ENCODE results near the gene ZNF787. TPM values are rescaled to one million over a fixed set of nuclear protein-coding genes. Genes with fewer than 3 reads are reported as not detected.
A peak's percentile ranks its signal among the peaks of the same experiment; 100 is the strongest.

Gene ZNF787
- total and polyA plus RNA-seq, 10 of the 15 experiments (the other 5 are each of a cell fraction or from before 2014, with no cell fraction given) = 0.23 to 39.9 (median 4.1) TPM

DNA sequence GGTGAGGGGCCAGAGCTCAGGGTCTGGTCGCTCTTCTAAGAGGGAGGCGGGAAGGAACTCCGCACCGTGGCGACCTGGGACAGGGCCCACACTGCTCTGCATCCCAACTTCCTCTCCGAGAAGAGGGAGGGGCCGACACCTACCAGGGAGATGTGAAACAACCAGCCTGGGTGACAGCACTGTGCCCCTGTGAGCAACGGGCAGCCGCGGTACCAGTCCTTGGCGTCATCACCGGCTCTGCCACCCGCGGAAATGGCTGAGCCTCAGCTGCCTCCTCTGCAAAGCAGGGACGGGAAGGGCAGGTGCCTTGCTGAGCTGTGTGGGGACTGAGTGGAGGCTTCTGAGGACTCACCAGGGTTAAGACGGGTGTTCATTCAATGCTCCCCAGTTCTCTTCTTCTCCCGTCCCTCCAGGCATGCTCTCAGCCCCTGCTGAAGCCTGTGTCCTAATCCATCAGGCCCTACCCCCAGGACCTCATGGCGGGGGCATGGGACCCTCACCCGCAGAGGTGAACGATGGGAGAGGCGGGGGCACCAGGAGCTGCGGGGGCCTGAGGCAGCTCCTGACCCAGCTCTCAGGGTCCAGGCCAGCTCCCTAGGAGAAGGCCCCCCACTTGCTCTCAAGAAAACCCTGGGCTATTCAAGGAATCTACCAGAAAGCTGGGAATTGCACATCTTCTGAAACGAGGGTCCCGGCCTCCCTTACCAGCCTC lies 9.3 kb downstream of the ZNF787 start (continued):
- TF ChIP-seq, protein P1, sequence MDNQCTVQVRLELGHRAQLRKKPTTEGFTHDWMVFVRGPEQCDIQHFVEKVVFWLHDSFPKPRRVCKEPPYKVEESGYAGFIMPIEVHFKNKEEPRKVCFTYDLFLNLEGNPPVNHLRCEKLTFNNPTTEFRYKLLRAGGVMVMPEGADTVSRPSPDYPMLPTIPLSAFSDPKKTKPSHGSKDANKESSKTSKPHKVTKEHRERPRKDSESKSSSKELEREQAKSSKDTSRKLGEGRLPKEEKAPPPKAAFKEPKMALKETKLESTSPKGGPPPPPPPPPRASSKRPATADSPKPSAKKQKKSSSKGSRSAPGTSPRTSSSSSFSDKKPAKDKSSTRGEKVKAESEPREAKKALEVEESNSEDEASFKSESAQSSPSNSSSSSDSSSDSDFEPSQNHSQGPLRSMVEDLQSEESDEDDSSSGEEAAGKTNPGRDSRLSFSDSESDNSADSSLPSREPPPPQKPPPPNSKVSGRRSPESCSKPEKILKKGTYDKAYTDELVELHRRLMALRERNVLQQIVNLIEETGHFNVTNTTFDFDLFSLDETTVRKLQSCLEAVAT (IDR thresholded peaks at IDR 0.05) = 0 out of 2 replicates have a peak, but pooled peaks have one; percentile 19
- TF ChIP-seq ATF7 (IDR thresholded peaks at IDR 0.05; ENCODE audit: low read depth) = peak; percentile 29; the same call in 1 of the 2 replicates
- TF ChIP-seq ZBED1 (IDR thresholded peaks at IDR 0.05; ENCODE audit: borderline replicate concordance) = no peak
- TF ChIP-seq GATAD2B (conservative IDR thresholded peaks at IDR 0.05; ENCODE audit: low read depth) = 0 out of 2 replicates have a peak, but pooled peaks have one; percentile 11
- TF ChIP-seq SPI1 (IDR thresholded peaks at IDR 0.05; ENCODE audit: borderline replicate concordance, insufficient read depth, low read depth, low read length) = peak; percentile 75
- no peak for TF ChIP-seq YBX1 (IDR thresholded peaks at IDR 0.05)
- TF ChIP-seq PAX5 (IDR thresholded peaks at IDR 0.05; ENCODE audit: borderline replicate concordance, low read depth, low read length) = no peak
- peak; percentile 69 for TF ChIP-seq NFYB (IDR thresholded peaks at IDR 0.05; ENCODE audit: insufficient read depth, low read depth, low read length)
- TF ChIP-seq EED (IDR thresholded peaks at IDR 0.05; ENCODE audit: low read depth) = no peak
- no peak for TF ChIP-seq MTA2 (IDR thresholded peaks at IDR 0.05; ENCODE audit: low read depth)
- peak; percentile 50 for TF ChIP-seq CREM (IDR thresholded peaks at IDR 0.05; ENCODE audit: low read depth)
- TF ChIP-seq BHLHE40 (IDR thresholded peaks at IDR 0.05; ENCODE audit: borderline replicate concordance in 1 of 2, low read depth in 2 of 2, low read length in 1 of 2) = peak in 1 of 2 experiments; percentile 25; a peak in 1 of 4 replicates
- TF ChIP-seq CREB1 (IDR thresholded peaks at IDR 0.05; ENCODE audit: low read depth) = peak; percentile 72; the same call in 1 of the 2 replicates
- TF ChIP-seq NR2C1 (IDR thresholded peaks at IDR 0.05) = no peak
- no peak for TF ChIP-seq SIX5 (IDR thresholded peaks at IDR 0.05; ENCODE audit: low read depth, low read length, severe bottlenecking)
- TF ChIP-seq HDGF (IDR thresholded peaks at IDR 0.05) = peak; percentile 68; the same call in 1 of the 2 replicates
- TF ChIP-seq FOXK2 (IDR thresholded peaks at IDR 0.05) = no peak
- TF ChIP-seq, protein P2, sequence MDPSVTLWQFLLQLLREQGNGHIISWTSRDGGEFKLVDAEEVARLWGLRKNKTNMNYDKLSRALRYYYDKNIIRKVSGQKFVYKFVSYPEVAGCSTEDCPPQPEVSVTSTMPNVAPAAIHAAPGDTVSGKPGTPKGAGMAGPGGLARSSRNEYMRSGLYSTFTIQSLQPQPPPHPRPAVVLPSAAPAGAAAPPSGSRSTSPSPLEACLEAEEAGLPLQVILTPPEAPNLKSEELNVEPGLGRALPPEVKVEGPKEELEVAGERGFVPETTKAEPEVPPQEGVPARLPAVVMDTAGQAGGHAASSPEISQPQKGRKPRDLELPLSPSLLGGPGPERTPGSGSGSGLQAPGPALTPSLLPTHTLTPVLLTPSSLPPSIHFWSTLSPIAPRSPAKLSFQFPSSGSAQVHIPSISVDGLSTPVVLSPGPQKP (IDR thresholded peaks at IDR 0.05; ENCODE audit: low read depth, low read length) = no peak
- no peak for TF ChIP-seq SUZ12 (IDR thresholded peaks at IDR 0.05; ENCODE audit: unreplicated experiment)
- peak; percentile 47 for TF ChIP-seq IKZF1 (conservative IDR thresholded peaks at IDR 0.05)
- no peak for TF ChIP-seq SREBF1 (IDR thresholded peaks at IDR 0.05; ENCODE audit: low read length)
- TF ChIP-seq, protein P3, sequence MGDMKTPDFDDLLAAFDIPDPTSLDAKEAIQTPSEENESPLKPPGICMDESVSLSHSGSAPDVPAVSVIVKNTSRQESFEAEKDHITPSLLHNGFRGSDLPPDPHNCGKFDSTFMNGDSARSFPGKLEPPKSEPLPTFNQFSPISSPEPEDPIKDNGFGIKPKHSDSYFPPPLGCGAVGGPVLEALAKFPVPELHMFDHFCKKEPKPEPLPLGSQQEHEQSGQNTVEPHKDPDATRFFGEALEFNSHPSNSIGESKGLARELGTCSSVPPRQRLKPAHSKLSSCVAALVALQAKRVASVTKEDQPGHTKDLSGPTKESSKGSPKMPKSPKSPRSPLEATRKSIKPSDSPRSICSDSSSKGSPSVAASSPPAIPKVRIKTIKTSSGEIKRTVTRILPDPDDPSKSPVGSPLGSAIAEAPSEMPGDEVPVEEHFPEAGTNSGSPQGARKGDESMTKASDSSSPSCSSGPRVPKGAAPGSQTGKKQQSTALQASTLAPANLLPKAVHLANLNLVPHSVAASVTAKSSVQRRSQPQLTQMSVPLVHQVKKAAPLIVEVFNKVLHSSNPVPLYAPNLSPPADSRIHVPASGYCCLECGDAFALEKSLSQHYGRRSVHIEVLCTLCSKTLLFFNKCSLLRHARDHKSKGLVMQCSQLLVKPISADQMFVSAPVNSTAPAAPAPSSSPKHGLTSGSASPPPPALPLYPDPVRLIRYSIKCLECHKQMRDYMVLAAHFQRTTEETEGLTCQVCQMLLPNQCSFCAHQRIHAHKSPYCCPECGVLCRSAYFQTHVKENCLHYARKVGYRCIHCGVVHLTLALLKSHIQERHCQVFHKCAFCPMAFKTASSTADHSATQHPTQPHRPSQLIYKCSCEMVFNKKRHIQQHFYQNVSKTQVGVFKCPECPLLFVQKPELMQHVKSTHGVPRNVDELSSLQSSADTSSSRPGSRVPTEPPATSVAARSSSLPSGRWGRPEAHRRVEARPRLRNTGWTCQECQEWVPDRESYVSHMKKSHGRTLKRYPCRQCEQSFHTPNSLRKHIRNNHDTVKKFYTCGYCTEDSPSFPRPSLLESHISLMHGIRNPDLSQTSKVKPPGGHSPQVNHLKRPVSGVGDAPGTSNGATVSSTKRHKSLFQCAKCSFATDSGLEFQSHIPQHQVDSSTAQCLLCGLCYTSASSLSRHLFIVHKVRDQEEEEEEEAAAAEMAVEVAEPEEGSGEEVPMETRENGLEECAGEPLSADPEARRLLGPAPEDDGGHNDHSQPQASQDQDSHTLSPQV (IDR thresholded peaks at IDR 0.05) = no peak
- TF ChIP-seq IKZF2 (IDR thresholded peaks at IDR 0.05) = peak; percentile 40 to 45; a peak in 2 of 4 replicates
- TF ChIP-seq NFIC (IDR thresholded peaks at IDR 0.05; ENCODE audit: low read depth, low read length) = no peak

Measured in GM12878 (cell line).